Astrocyte (in vitro differentiated cells and primary cell): ENCODE results near the gene EGFR. TPM values are rescaled to one million over a fixed set of nuclear protein-coding genes. Genes with fewer than 3 reads are reported as not detected.

ENCODE experiments used
- DNase-seq: peaks from one replicate; pipeline ENCODE4 v3.0.0-alpha.2; 2010; ENCODE audit warnings: low read depth
- FAIRE-seq: peaks from 2 replicates; lab custom pipeline; 2011; peaks lifted over from hg19 to GRCh38; lab: Jason Lieb, UNC
- H2AFZ ChIP-seq: 2 replicates; pipeline ENCODE4 v1.6.0; 2012; ENCODE audit warnings: low read depth, low read length, inconsistent platforms
- H3K27ac ChIP-seq: 2 replicates; pipeline ENCODE4 v1.5.1; 2011; ENCODE audit warnings: low read depth, low read length, inconsistent platforms
- H3K27me3 ChIP-seq: 2 replicates; pipeline ENCODE4 v1.6.0; 2011; ENCODE audit warnings: low read length, inconsistent platforms; ENCODE audit not compliant: insufficient read depth
- H3K36me3 ChIP-seq: 2 replicates; pipeline ENCODE4 v1.5.1; 2011; ENCODE audit warnings: low read length, inconsistent platforms; ENCODE audit not compliant: insufficient read depth
- H3K4me1 ChIP-seq: 2 replicates; pipeline ENCODE4 v1.5.1; 2011; ENCODE audit warnings: low read length, inconsistent platforms; ENCODE audit not compliant: insufficient read depth
- H3K4me2 ChIP-seq: 2 replicates; pipeline ENCODE4 v1.6.0; 2012; ENCODE audit warnings: low read length, inconsistent platforms
- H3K4me3 ChIP-seq: 2 replicates; pipeline ENCODE4 v1.5.1; 2011; ENCODE audit warnings: low read depth, mild to moderate bottlenecking, low read length, inconsistent platforms; ENCODE audit not compliant: insufficient read depth
- H3K79me2 ChIP-seq: 2 replicates; pipeline ENCODE4 v1.6.0; 2012; ENCODE audit warnings: mild to moderate bottlenecking, low read length, inconsistent platforms; ENCODE audit not compliant: insufficient read depth
- H3K9ac ChIP-seq: 2 replicates; pipeline ENCODE4 v1.6.0; 2012; ENCODE audit warnings: mild to moderate bottlenecking, low read length, inconsistent platforms
- H3K9me3 ChIP-seq: 2 replicates; pipeline ENCODE4 v1.5.1; 2012; ENCODE audit warnings: low read depth, mild to moderate bottlenecking, low read length, inconsistent platforms; ENCODE audit not compliant: insufficient read depth
- H4K20me1 ChIP-seq: 2 replicates; pipeline ENCODE4 v1.6.0; 2012; ENCODE audit warnings: low read length, inconsistent platforms; ENCODE audit not compliant: insufficient read depth
- H3K27ac Mint-ChIP-seq: one replicate; pipeline ENCODE4 v1.8.0; 2021; ENCODE audit warnings: mild to moderate bottlenecking, mixed read lengths; ENCODE audit not compliant: unreplicated experiment
- H3K27me3 Mint-ChIP-seq: one replicate; pipeline ENCODE4 v1.8.0; 2021; ENCODE audit warnings: low read depth, mixed read lengths; ENCODE audit not compliant: unreplicated experiment
- H3K36me3 Mint-ChIP-seq: one replicate; pipeline ENCODE4 v1.8.0; 2021; ENCODE audit warnings: low read depth, mixed read lengths; ENCODE audit not compliant: unreplicated experiment
- H3K4me1 Mint-ChIP-seq: one replicate; pipeline ENCODE4 v1.8.0; 2021; ENCODE audit warnings: low read depth, mixed read lengths; ENCODE audit not compliant: unreplicated experiment
- H3K4me3 Mint-ChIP-seq: one replicate; pipeline ENCODE4 v1.8.0; 2021; ENCODE audit warnings: mild to moderate bottlenecking, moderate library complexity, mixed read lengths; ENCODE audit not compliant: unreplicated experiment
- H3K9me3 Mint-ChIP-seq: one replicate; pipeline ENCODE4 v1.8.0; 2021; ENCODE audit warnings: mild to moderate bottlenecking, mixed read lengths; ENCODE audit not compliant: unreplicated experiment
- CTCF ChIP-seq: IDR thresholded peaks from 2 replicates; pipeline ENCODE4 v1.5.1; 2011; ENCODE audit warnings: low read depth, mild to moderate bottlenecking, inconsistent platforms, low read length, moderate library complexity; ENCODE audit not compliant: insufficient read depth
- EZH2 ChIP-seq: IDR thresholded peaks from 2 replicates; pipeline ENCODE4 v1.6.1; 2012; ENCODE audit warnings: mild to moderate bottlenecking, low read length, inconsistent platforms; ENCODE audit not compliant: insufficient read depth
- total RNA-seq: library from RNA; stranded (reverse); gene quantifications from 2 replicates; pipeline ENCODE4 v1.2.1, GENCODE V29; 2021

EGFR gene
- total RNA-seq, 1 donor from 2014 or later, result 27.3 TPM

- Histone ChIP-seq H3K4me1 (peaks cover 31% of the 10 kb centered on the region), H3K4me3 (no peak overlapping the region), H3K27ac (no peak overlapping the region), H3K9me3 (no peaks in the 10 kb centered on the region), H3K4me2 (peak overlapping the region; percentile 28), H3K36me3 (no peaks in the 10 kb centered on the region), H3K9ac (no peak overlapping the region), H4K20me1 (no peaks in the 10 kb centered on the region), H2AFZ (no peak overlapping the region), H3K27me3 (no peaks in the 10 kb centered on the region), H3K79me2 (no peaks in the 10 kb centered on the region)
- Mint-ChIP-seq H3K4me1 (peaks cover 11% of the 10 kb centered on the region), H3K36me3 (no peaks in the 10 kb centered on the region), H3K27me3 (peaks cover 17% of the 10 kb centered on the region), H3K27ac (no peak overlapping the region), H3K9me3 (peaks cover 2% of the 10 kb centered on the region), H3K4me3 (no peak overlapping the region)
- peak; percentile 57 for DNase-seq
- TF ChIP-seq EZH2 (no peak), CTCF (no peak)
- no peak for FAIRE-seq
Observed at GRCh38 chr7:55247428-55247827, 228.6 kb downstream of the EGFR start.

- H3K27ac Mint-ChIP-seq, result no peak overlapping the region
- H3K4me1 Mint-ChIP-seq, result peaks cover 9% of the 10 kb centered on the region
- no peaks in the 10 kb centered on the region for H3K27me3 ChIP-seq
- no peaks in the 10 kb centered on the region for H3K79me2 ChIP-seq
- H3K4me1 ChIP-seq, result peaks cover 31% of the 10 kb centered on the region
- no peak overlapping the region for H3K4me3 Mint-ChIP-seq
- H3K4me2 ChIP-seq, result no peak overlapping the region
- TF ChIP-seq CTCF, result no peak
- no peak for TF ChIP-seq EZH2
- FAIRE-seq (no peak), DNase-seq (no peak)
- no peaks in the 10 kb centered on the region for H3K9me3 ChIP-seq
- no peak overlapping the region for H2AFZ ChIP-seq
- H3K27me3 Mint-ChIP-seq, result peaks cover 28% of the 10 kb centered on the region
- H3K27ac ChIP-seq, result no peak overlapping the region
- H3K36me3 ChIP-seq, result no peaks in the 10 kb centered on the region
- peaks cover 2% of the 10 kb centered on the region for H3K9me3 Mint-ChIP-seq
- H3K4me3 ChIP-seq, result no peak overlapping the region
- no peak overlapping the region for H3K9ac ChIP-seq
- H4K20me1 ChIP-seq, result no peaks in the 10 kb centered on the region
- H3K36me3 Mint-ChIP-seq, result no peaks in the 10 kb centered on the region
Observed at GRCh38 chr7:55248526-55248925, 229.7 kb downstream of the EGFR start.

- Histone ChIP-seq H3K9me3 (no peaks in the 10 kb centered on the region), H3K4me3 (no peak overlapping the region), H3K4me2 (no peak overlapping the region), H3K27ac (no peak overlapping the region), H3K27me3 (no peaks in the 10 kb centered on the region), H3K4me1 (peaks cover 30% of the 10 kb centered on the region), H3K79me2 (no peaks in the 10 kb centered on the region), H2AFZ (no peak overlapping the region), H3K9ac (no peak overlapping the region), H4K20me1 (no peaks in the 10 kb centered on the region), H3K36me3 (no peaks in the 10 kb centered on the region)
- peaks cover 2% of the 10 kb centered on the region for H3K9me3 Mint-ChIP-seq
- TF ChIP-seq EZH2, result no peak
- no peak for TF ChIP-seq CTCF
- DNase-seq, result no peak
- no peak for FAIRE-seq
- H3K27me3 Mint-ChIP-seq, result peaks cover 36% of the 10 kb centered on the region
- no peak overlapping the region for H3K4me3 Mint-ChIP-seq
- H3K4me1 Mint-ChIP-seq, result peaks cover 9% of the 10 kb centered on the region
- no peaks in the 10 kb centered on the region for H3K36me3 Mint-ChIP-seq
- H3K27ac Mint-ChIP-seq, result no peak overlapping the region
Observed at GRCh38 chr7:55249332-55249731, 230.5 kb downstream of the EGFR start.
